ENCODE measurements around the gene CEMIP. TPM values are rescaled to one million over a fixed set of nuclear protein-coding genes. Genes with fewer than 3 reads are reported as not detected.

The CEMIP gene
- polyA plus RNA-seq, 1 of the 3 experiments (the other 2 are of a cell fraction): 27.8 TPM

DNA sequence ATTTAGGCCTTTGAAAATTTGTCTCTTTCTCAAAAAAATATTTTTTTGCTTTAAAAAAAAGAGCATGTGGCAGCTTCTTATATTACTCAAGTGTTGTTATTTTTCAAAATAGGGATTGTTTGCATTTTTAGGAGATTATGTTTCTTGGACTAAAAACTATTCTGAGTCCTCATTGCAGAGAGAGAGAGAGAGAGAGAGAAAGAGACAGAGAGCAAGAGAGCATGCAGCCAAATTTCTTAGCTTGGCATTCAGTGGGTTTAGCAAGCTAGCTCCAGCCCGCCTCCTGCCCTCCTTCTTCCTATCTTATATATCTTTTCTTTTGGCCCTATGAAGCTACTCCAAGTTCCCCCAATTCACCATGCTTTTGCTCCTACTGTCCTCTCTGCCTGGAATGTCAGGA, 55.7 kb downstream of the CEMIP start:
- ChIA-PET CTCF (interaction anchor here (1.0 to 1.3 kb wide), 2 partner anchors 18 to 135 kb away, joined by 3 to 6 read pairs; no protein-coding TSS in a partner anchor), POLR2A (no interaction called here)
- Histone ChIP-seq H3K27ac (ENCODE audit: low read depth in 2 of 2, low read length in 1 of 2) (no peak overlapping the region), H3K4me2 (no peak overlapping the region), H2AFZ (ENCODE audit: low read depth) (no peak overlapping the region), H3K9me3 (no peaks in the 10 kb centered on the region), H3K4me3 (ENCODE audit: low read depth in 2 of 2, low read length in 1 of 2) (no peak overlapping the region), H3K27me3 (ENCODE audit: insufficient read depth) (no peaks in the 10 kb centered on the region), H3K9ac (no peak overlapping the region), H4K20me1 (ENCODE audit: insufficient read depth) (no peaks in the 10 kb centered on the region), H3K36me3 (replicated peaks in 1 of 2; ENCODE audit: control insufficient read depth in 1 of 2, insufficient read depth in 2 of 2, low read length in 1 of 2) (no peaks in the 10 kb centered on the region), H3F3A (replicated peaks; ENCODE audit: insufficient read depth) (no peaks in the 10 kb centered on the region), H3K79me2 (ENCODE audit: insufficient read depth) (no peaks in the 10 kb centered on the region), H3K9me2 (no peaks in the 10 kb centered on the region), H3K4me1 (ENCODE audit: control insufficient read depth in 1 of 2, insufficient read depth in 2 of 2, low read depth in 1 of 2, low read length in 1 of 2) (peaks cover 0 to 24% of the 10 kb centered on the region in 2 experiments; a peak in 2 of 4 replicates)
- DNase-seq: no peak
- 91% methylated on average over 1 of the region's 1 CpG for WGBS (ENCODE audit: low lambda C conversion rate)
- TF ChIP-seq FOXJ3 (CRISPR knock-in tag; IDR thresholded peaks at IDR 0.05): no peak
- no peak for TF ChIP-seq ELF1 (IDR thresholded peaks at IDR 0.05)
- TF ChIP-seq MXI1 (IDR thresholded peaks at IDR 0.05; ENCODE audit: low read depth, low read length): no peak
- TF ChIP-seq CTCF (IDR thresholded peaks at IDR 0.05): no peak
- no peak for TF ChIP-seq RAD21 (IDR thresholded peaks at IDR 0.05; ENCODE audit: low read length)
- TF ChIP-seq RFX5 (IDR thresholded peaks at IDR 0.05; ENCODE audit: low read length): no peak
- TF ChIP-seq, protein P1, sequence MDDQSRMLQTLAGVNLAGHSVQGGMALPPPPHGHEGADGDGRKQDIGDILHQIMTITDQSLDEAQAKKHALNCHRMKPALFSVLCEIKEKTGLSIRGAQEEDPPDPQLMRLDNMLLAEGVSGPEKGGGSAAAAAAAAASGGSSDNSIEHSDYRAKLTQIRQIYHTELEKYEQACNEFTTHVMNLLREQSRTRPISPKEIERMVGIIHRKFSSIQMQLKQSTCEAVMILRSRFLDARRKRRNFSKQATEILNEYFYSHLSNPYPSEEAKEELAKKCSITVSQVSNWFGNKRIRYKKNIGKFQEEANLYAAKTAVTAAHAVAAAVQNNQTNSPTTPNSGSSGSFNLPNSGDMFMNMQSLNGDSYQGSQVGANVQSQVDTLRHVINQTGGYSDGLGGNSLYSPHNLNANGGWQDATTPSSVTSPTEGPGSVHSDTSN (IDR thresholded peaks at IDR 0.05): no peak
- TF ChIP-seq NFIC (IDR thresholded peaks at IDR 0.05; ENCODE audit: borderline replicate concordance): no peak
- no peak for TF ChIP-seq JUND (IDR thresholded peaks at IDR 0.05)
- no peak for TF ChIP-seq FOSL2 (IDR thresholded peaks at IDR 0.05; ENCODE audit: borderline replicate concordance, low read depth)

DNA sequence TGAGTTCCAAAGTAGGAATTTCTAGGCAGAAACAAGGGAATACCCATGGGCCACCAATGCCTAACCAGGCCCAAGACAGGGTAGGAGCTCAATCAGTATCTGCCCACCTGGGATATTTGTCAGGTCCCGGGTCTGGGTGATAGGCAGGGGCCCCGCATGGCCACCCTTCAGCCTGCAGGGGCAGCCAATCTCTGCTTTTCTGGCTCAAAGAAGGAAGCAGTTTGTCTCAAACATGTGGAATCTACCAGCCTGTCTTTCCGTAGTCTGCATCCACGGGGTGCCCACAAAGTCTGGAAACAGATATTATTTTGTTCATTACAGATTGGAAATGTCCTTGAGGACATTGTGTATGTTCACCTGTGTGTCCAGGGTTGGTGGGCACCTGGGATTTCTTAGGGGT, 56.2 kb downstream of the CEMIP start:
- no peaks in the 10 kb centered on the region for H3K9me3 ChIP-seq
- CTCF ChIA-PET: interaction anchor here (0.6 to 1.3 kb wide), 3 partner anchors 19 to 208 kb away, joined by 3 to 6 read pairs (median 3); no protein-coding TSS in a partner anchor
- no peaks in the 10 kb centered on the region for H3K36me3 ChIP-seq (replicated peaks in 1 of 2; ENCODE audit: control insufficient read depth in 1 of 2, insufficient read depth in 2 of 2, low read length in 1 of 2)
- peaks cover 0 to 22% of the 10 kb centered on the region in 2 experiments; a peak in 2 of 4 replicates for H3K4me1 ChIP-seq (ENCODE audit: control insufficient read depth in 1 of 2, insufficient read depth in 2 of 2, low read depth in 1 of 2, low read length in 1 of 2)
- H3K9ac ChIP-seq: no peak overlapping the region
- 82% methylated on average over 4 of the region's 4 CpGs for WGBS (ENCODE audit: low lambda C conversion rate)
- no peak overlapping the region for H3K4me2 ChIP-seq
- H4K20me1 ChIP-seq (ENCODE audit: insufficient read depth): no peaks in the 10 kb centered on the region
- H3K4me3 ChIP-seq (ENCODE audit: low read depth in 2 of 2, low read length in 1 of 2): no peak overlapping the region
- no peaks in the 10 kb centered on the region for H3F3A ChIP-seq (replicated peaks; ENCODE audit: insufficient read depth)
- DNase-seq: no peak
- no peak overlapping the region for H3K27ac ChIP-seq (ENCODE audit: low read depth in 2 of 2, low read length in 1 of 2)
- H3K79me2 ChIP-seq (ENCODE audit: insufficient read depth): no peaks in the 10 kb centered on the region
- no peaks in the 10 kb centered on the region for H3K27me3 ChIP-seq (ENCODE audit: insufficient read depth)
- TF ChIP-seq CTCF (IDR thresholded peaks at IDR 0.05): peak; percentile 18; the same call in 1 of the 2 replicates
- no peak for TF ChIP-seq TAF1 (IDR thresholded peaks at IDR 0.05; ENCODE audit: borderline replicate concordance, low read depth, low read length)
- POLR2A ChIA-PET: no interaction called here
- no peaks in the 10 kb centered on the region for H3K9me2 ChIP-seq
- H2AFZ ChIP-seq (ENCODE audit: low read depth): no peak overlapping the region
